Mucosa of descending colon (tissue), 3 donors: ENCODE results near the gene FARS2. TPM values are rescaled to one million over a fixed set of nuclear protein-coding genes. Genes with fewer than 3 reads are reported as not detected.

Experiments
- ATAC-seq: fragments of 200-7000 bp; cut with Tn5 transposase; one replicate; pipeline ENCODE4 v1.9.1; 2020; ENCODE audit warnings: mild to moderate bottlenecking, moderate library complexity
- DNase-seq, 3 donors: peaks; one replicate each; pipeline ENCODE4 v3.0.0-alpha.2; 2020
- H3K36me3 ChIP-seq: fragments of 200-600 bp; one replicate; pipeline ENCODE4 v1.8.0; 2021; ENCODE audit warnings: low read depth, mild to moderate bottlenecking
- H3K4me1 ChIP-seq: fragments of 200-600 bp; one replicate; pipeline ENCODE4 v1.8.0; 2021; ENCODE audit warnings: low read depth, mild to moderate bottlenecking
- H3K4me3 ChIP-seq: fragments of 200-600 bp; one replicate; pipeline ENCODE4 v1.8.0; 2021; ENCODE audit warnings: mild to moderate bottlenecking
- H3K9me3 ChIP-seq: fragments of 200-600 bp; one replicate; pipeline ENCODE4 v1.8.0; 2021; ENCODE audit warnings: mild to moderate bottlenecking
- CTCF ChIP-seq: fragments of 200-600 bp; IDR thresholded peaks from one replicate; pipeline ENCODE4 v1.8.0; 2022; ENCODE audit warnings: antibody characterized with exemption, mild to moderate bottlenecking
- intact Hi-C, 2 donors: fragments of 100-400 bp; cut with DNase I in 1 of 2; cut with micrococcal nuclease in 1 of 2; formaldehyde crosslinking; loops; one replicate each; pipeline versions ENCODE4 v1.11.0 to v1.11.1; 2022; cut with DNase I, micrococcal nuclease
- total RNA-seq, 3 donors: library from RNA; stranded (reverse); fragmentation: NEBNext Ultra II Directional in 2 of 3; extraction: Animal tissue kit (Norgen Biotek cat#: 25700) in 2 of 3; gene quantifications; one replicate each; pipeline versions ENCODE4 v1.2.1 to v1.2.4, GENCODE V29; 2021 to 2023
- donor health status: DM: no; HTN: no; CAD: no; lungs with moderate emphysema.
- donor health status: DM: no; HTN: no; CAD: no.
- donor health status: DM: no; HTN: yes; CAD: no.

FARS2 gene
- total RNA-seq, 3 donors from 2014 or later = 15.2 to 21.6 (median 17.2) TPM

- intact Hi-C loops = no loop called here
- DNase-seq = no peak
- Histone ChIP-seq H3K4me3 (no peak overlapping the region), H3K4me1 (no peaks in the 10 kb centered on the region), H3K36me3 (no peaks in the 10 kb centered on the region), H3K9me3 (no peaks in the 10 kb centered on the region)
- ATAC-seq = no peak
- TF ChIP-seq CTCF = no peak
Measured at GRCh38 chr6:5657684-5658430, 396.5 kb downstream of the FARS2 start.

GRCh38 chr6:5659467-5659866 lies 398.2 kb downstream of the FARS2 start:
- H3K4me1 ChIP-seq = no peaks in the 10 kb centered on the region
- DNase-seq = no peak
- ATAC-seq = no peak
- no peaks in the 10 kb centered on the region for H3K36me3 ChIP-seq
- H3K4me3 ChIP-seq = no peak overlapping the region
- no peaks in the 10 kb centered on the region for H3K9me3 ChIP-seq
- no peak for TF ChIP-seq CTCF
- intact Hi-C loops = no loop called here

GRCh38 chr6:5660772-5661171 lies 399.5 kb downstream of the FARS2 start:
- DNase-seq (no peak), ATAC-seq (no peak)
- intact Hi-C loops = no loop called here
- Histone ChIP-seq H3K9me3 (no peaks in the 10 kb centered on the region), H3K4me1 (no peaks in the 10 kb centered on the region), H3K36me3 (no peaks in the 10 kb centered on the region), H3K4me3 (no peak overlapping the region)
- TF ChIP-seq CTCF = no peak

- intact Hi-C loops = no loop called here
- Histone ChIP-seq H3K9me3 (no peaks in the 10 kb centered on the region), H3K4me3 (no peak overlapping the region), H3K4me1 (no peaks in the 10 kb centered on the region), H3K36me3 (no peaks in the 10 kb centered on the region)
- no peak for TF ChIP-seq CTCF
- DNase-seq = no peak
- no peak for ATAC-seq
Measured at GRCh38 chr6:5662797-5663196, 401.5 kb downstream of the FARS2 start.

- no peaks in the 10 kb centered on the region for H3K9me3 ChIP-seq
- DNase-seq (no peak), ATAC-seq (no peak)
- intact Hi-C loops = no loop called here
- H3K4me1 ChIP-seq = no peaks in the 10 kb centered on the region
- TF ChIP-seq CTCF = no peak
- no peaks in the 10 kb centered on the region for H3K36me3 ChIP-seq
- no peak overlapping the region for H3K4me3 ChIP-seq
Measured at GRCh38 chr6:5663259-5663658, 401.9 kb downstream of the FARS2 start.
